Kidney (tissue), 14 donors: ENCODE results near the gene SCP2. TPM values are rescaled to one million over a fixed set of nuclear protein-coding genes. Genes with fewer than 3 reads are reported as not detected.

Source experiments
- DNase-seq, 5 donors: peaks; one replicate each; pipeline ENCODE4 v3.0.0-alpha.2; 2013 to 2020
- FAIRE-seq: peaks from 2 replicates; lab custom pipeline; 2012; peaks lifted over from hg19 to GRCh38; lab: Jason Lieb, UNC
- H3K27ac ChIP-seq, 2 donors: one replicate each; pipeline ENCODE4 v1.7.0; 2013; ENCODE audit warnings: low read depth in 2 of 2, low read length in 2 of 2, inconsistent platforms in 1 of 2
- H3K27me3 ChIP-seq: one replicate; pipeline ENCODE4 v1.7.1; 2013; ENCODE audit warnings: low read length, inconsistent platforms; ENCODE audit not compliant: control insufficient read depth, insufficient read depth
- H3K36me3 ChIP-seq, 3 donors: one replicate each; pipeline versions ENCODE4 v1.7.0 to v1.7.1; 2013; ENCODE audit warnings: low read length in 3 of 3, control low read depth in 1 of 3, inconsistent platforms in 1 of 3; ENCODE audit not compliant: insufficient read depth in 3 of 3, control insufficient read depth in 2 of 3
- H3K4me1 ChIP-seq, 3 donors: one replicate each; pipeline versions ENCODE4 v1.7.0 to v1.7.1; 2013; ENCODE audit warnings: low read length in 3 of 3, inconsistent platforms in 1 of 3, low read depth in 1 of 3; ENCODE audit not compliant: control insufficient read depth in 2 of 3, insufficient read depth in 2 of 3
- H3K4me3 ChIP-seq, 3 donors: one replicate each; pipeline versions ENCODE4 v1.7.0 to v1.8.1; 2013; ENCODE audit warnings: low read length in 3 of 3, control low read depth in 1 of 3, inconsistent platforms in 1 of 3
- H3K9ac ChIP-seq, 3 donors: one replicate each; pipeline versions ENCODE4 v1.7.0 to v1.7.1; 2013; ENCODE audit warnings: low read length in 3 of 3, control low read depth in 1 of 3, inconsistent platforms in 1 of 3
- H3K9me3 ChIP-seq, 3 donors: one replicate each; pipeline versions ENCODE4 v1.7.0 to v1.7.1; 2013; ENCODE audit warnings: low read length in 3 of 3, control low read depth in 1 of 3, inconsistent platforms in 1 of 3; ENCODE audit not compliant: control insufficient read depth in 2 of 3, insufficient read depth in 1 of 3
- intact Hi-C: fragments of 100-400 bp; cut with DNase I; formaldehyde crosslinking; loops from one replicate; pipeline ENCODE4 v1.11.1; 2022
- polyA plus RNA-seq: library from polyadenylated mRNA; stranded (reverse); fragments of 350-450 nt; fragmentation: Illumina TruSeq; extraction: RNeasy Lipid Tissue Mini Kit (QIAGEN cat#74804); gene quantifications from one replicate; pipeline ENCODE4 v1.2.3, GENCODE V29; 2014; ENCODE audit warnings: low read depth, low replicate concordance; ENCODE audit not compliant: insufficient read depth
- total RNA-seq: library from RNA; stranded (reverse); fragmentation: NEBNext Ultra II Directional; extraction: Animal tissue kit (Norgen Biotek cat#: 25700); gene quantifications from one replicate; pipeline ENCODE4 v1.2.1, GENCODE V29; 2021
- TF ChIP-seq, protein P1 (sequence below): IDR thresholded peaks from 3 replicates; pipeline ENCODE4 v1.5.1; 2012; ENCODE audit warnings: mild to moderate bottlenecking, moderate library complexity, borderline replicate concordance; ENCODE audit not compliant: insufficient read depth; ENCODE audit errors: extremely low read depth
- donor health status: control.
- donor health status: control.
- donor health status: control.
- donor health status: control.
- donor health status: control.
- donor health status: DM: yes; HTN: yes; CAD: no.
- donor health status: Normal renal cell carcinoma (clear cell type).

SCP2 gene
- total and polyA plus RNA-seq, 2 donors from 2014 or later: 168 to 226 TPM

DNA sequence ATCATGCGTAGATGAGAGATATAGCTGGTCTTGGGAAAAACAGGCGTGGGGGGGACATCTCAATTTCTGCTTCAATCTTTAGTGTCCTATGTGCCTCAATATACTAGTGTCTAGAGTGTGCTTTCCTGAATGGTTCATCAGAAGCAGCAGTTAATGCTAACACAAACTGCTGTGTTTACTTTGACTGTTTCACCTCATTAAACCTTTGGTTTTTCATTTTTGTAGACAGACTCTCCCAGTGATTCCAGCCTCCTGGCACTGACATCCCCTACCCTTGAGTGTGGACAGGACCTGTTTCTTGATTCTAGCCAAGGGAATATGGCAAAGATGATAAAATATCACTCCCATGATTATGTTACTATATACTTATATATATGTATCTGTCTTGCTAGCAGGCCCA lies 46.9 kb upstream of the SCP2 start:
- no peak for FAIRE-seq

DNA sequence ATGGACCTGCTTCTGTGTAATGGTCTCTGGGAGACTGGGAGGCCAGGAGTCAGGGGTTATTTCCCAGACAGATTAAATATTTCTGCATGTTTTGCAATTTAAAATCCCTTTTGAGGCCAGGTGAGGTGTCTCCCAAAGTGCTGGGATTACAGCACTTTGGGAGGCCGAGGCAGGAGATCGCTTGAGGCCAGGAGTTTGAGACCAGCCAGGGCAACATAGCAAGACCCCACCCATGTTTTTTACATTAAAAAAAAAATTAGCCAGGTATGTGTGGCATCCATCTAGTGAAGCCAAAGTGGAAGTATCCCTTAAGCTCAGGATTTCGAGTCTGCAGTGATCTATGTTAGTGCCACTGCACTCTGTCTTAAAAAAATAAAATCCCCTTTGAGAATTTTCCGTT lies 39.6 kb upstream of the SCP2 start:
- Histone ChIP-seq H3K27ac (no peak overlapping the region), H3K9ac (no peak overlapping the region), H3K36me3 (no peaks in the 10 kb centered on the region), H3K9me3 (no peaks in the 10 kb centered on the region), H3K4me1 (no peaks in the 10 kb centered on the region), H3K27me3 (no peaks in the 10 kb centered on the region), H3K4me3 (no peak overlapping the region)
- TF ChIP-seq, protein P1, sequence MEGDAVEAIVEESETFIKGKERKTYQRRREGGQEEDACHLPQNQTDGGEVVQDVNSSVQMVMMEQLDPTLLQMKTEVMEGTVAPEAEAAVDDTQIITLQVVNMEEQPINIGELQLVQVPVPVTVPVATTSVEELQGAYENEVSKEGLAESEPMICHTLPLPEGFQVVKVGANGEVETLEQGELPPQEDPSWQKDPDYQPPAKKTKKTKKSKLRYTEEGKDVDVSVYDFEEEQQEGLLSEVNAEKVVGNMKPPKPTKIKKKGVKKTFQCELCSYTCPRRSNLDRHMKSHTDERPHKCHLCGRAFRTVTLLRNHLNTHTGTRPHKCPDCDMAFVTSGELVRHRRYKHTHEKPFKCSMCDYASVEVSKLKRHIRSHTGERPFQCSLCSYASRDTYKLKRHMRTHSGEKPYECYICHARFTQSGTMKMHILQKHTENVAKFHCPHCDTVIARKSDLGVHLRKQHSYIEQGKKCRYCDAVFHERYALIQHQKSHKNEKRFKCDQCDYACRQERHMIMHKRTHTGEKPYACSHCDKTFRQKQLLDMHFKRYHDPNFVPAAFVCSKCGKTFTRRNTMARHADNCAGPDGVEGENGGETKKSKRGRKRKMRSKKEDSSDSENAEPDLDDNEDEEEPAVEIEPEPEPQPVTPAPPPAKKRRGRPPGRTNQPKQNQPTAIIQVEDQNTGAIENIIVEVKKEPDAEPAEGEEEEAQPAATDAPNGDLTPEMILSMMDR: no peak
- intact Hi-C loops: no loop called here
- no peak for FAIRE-seq
- no peak for DNase-seq

More for the DNA sequence above, 46.9 kb upstream of the SCP2 start:
- no peaks in the 10 kb centered on the region for H3K27me3 ChIP-seq
- no peak overlapping the region for H3K9ac ChIP-seq
- no peaks in the 10 kb centered on the region for H3K4me1 ChIP-seq
- no peak overlapping the region for H3K4me3 ChIP-seq
- intact Hi-C loops: no loop called here
- H3K36me3 ChIP-seq: no peaks in the 10 kb centered on the region
- DNase-seq: peak in 3 of 5 donors; percentile 22 to 64 (median 51)
- TF ChIP-seq, protein P1: no peak
- H3K9me3 ChIP-seq: no peaks in the 10 kb centered on the region
- no peak overlapping the region for H3K27ac ChIP-seq

DNA sequence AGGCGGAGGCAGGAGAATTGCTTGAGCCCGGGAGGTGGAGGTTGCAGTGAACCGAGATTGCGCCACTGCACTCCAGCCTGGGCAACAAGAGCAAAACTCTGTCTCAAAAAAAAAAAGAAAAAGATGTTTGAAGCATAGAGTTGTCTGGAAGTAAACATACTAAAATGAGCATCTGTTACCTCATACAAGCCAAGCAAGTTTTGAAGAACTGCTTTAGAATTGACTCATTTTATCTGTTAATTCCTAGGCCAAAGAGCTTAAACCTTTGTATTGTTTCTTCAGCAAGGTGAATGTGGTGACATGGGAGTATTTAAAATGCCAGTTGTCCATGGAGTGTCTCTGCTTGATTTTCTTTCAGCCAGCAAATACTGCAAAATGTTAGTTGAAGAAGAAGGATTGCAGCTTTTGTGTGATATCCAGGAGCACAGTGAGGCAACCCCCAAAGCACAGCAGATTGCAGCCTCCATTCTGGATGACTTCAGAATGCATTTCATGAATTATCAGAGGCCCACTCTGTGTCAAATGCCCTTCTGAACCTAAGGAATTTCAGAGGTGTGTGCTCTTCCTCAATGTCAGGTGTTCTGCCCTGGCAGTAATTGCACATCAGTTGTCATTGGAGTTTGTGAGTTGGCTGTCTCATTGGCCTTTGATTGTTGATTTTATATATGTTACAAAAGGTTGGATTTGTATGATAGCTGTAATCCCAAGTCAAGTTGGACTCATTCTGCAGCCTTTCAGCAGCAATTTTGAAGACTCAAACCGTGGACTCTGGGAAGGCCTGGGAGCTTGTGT lies 34.5 kb upstream of the SCP2 start:
- H3K36me3 ChIP-seq: peaks cover 0 to 19% (median 14%) of the 10 kb centered on the region in 3 donors
- no peak overlapping the region for H3K27ac ChIP-seq
- H3K4me3 ChIP-seq: no peak overlapping the region
- H3K4me1 ChIP-seq: no peaks in the 10 kb centered on the region
- FAIRE-seq: no peak
- DNase-seq: no peak
- no peaks in the 10 kb centered on the region for H3K27me3 ChIP-seq
- TF ChIP-seq, protein P1: no peak
- intact Hi-C loops: no loop called here
- H3K9me3 ChIP-seq: no peaks in the 10 kb centered on the region
- H3K9ac ChIP-seq: no peak overlapping the region
